NCI-H345 (cell line): Measurements from ENCODE around the gene FADS6.
"Not testable (repeated sequence)": the region's sequence is repeated elsewhere in the genome, so short reads cannot be mapped to it uniquely, and the experiment has no call there.

Source experiments
- DNase-seq: peaks from one replicate; lab custom pipeline; 2025; lab: John Stamatoyannopoulos, UW

The FADS6 gene

GRCh38 chr17:74920642-74921025, 27.2 kb upstream of the FADS6 start:
- DNase-seq = peak; percentile 13

GRCh38 chr17:74920306-74920620, 26.8 kb upstream of the FADS6 start:
- DNase-seq = no peak

DNA sequence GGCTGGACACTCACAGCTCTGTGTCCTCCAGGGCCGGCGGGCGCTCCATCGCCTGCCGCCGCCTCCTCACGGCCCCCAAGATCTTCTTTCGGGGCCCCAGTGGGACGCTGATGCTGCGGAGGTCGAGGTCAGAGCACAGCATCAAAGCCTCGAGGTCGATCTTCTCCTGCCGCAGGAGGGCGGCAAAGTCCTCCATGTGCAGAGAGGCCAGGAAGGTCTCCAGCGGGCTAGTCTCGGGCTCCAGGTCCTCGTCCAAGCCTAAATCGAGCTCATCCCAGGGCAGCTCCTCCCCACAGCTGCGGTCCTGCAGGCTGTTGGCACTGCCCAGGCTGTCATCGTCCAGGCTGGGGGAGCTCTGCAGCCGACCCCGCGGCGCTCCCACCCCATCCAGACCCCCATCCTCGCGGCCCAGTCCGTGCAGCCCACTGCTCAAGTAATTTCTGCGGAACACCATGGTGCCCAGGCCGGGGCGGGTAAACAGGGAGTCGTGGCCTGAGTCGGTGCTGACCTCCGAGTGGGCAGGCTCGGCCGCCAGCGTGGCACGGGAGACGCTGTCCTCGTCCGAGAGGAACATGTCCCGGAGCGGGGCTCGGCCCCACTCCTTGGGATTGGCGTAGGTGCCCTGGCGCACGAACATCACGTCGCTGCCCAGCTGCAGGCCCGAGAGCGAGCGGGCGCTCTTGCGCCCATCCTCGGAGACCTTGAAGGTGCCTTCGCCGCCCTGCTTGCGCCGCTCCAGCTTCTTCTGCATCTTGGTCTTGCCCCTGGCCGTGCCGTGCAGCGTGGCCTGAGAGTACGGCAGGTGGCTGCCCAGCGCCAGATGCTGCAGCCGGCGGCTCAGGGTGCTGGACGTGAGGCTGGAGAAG, 26.2 kb upstream of the FADS6 start:
- no peak for DNase-seq

DNA sequence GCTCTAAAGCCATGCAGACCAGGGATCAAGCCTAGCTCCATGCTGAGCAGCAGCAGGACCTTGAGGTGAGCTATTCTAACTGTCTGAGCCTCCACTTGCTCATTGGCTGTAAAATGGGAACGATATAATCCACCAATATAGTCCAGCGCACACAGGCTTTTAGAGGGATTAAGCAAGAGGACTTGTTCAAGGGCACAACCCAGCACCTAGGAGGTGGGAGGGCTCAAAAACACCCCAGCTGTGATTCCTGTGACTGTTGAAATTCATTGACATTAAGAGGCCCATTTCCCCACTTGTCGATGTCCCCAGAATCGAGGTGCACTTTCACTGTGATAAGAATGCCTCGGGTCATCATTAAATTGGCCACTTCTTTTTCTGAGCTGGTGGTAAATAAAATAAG, 25.5 kb upstream of the FADS6 start:
- DNase-seq = no peak

DNA sequence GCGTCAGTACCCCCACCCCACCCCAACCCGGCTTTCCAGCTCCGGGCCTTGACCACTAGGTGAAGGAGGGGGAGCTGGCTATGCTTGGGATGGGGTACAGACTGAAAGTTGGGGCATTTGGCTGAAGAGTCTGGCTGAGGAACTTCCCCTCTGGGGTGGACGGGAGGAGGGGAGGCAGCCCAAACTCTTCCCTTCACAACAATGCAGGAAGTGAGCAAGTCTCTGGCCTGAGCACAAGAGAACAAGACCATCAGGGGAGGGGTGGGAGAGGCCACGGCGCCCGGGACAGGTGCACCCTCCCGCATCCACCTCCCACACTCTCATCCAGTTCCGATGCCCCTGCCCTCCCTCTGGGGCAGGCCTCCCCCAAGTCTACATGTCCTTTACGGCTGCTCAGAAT, 24.0 kb upstream of the FADS6 start:
- no peak for DNase-seq

GRCh38 chr17:74916851-74917199, 23.4 kb upstream of the FADS6 start:
- no peak for DNase-seq

- no peak for DNase-seq
Observed at GRCh38 chr17:74916136-74916850, 22.9 kb upstream of the FADS6 start.

GRCh38 chr17:74911423-74911822, 18.0 kb upstream of the FADS6 start:
- not testable (repeated sequence) for DNase-seq

DNA sequence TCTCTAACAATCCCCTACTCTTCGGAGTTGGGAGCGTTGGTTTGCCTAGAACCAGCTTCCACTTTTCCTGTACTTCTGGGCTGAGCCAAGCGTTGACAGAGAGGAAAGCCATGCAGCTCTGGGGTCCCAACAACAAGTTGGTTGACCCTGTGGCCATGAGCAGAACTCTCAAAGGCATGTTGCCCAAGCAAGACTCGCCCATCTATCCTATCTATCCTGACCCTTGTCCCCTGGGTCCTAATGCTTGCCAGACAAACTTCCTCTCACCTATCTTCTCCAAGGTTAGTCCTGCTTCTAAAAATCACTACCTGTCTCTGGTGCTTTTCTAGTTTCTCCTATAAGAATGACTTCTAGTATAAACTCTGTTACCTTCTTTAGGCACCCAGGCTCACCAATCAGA, 15.7 kb upstream of the FADS6 start:
- not testable (repeated sequence) for DNase-seq

GRCh38 chr17:74907012-74907411, 13.6 kb upstream of the FADS6 start:
- DNase-seq = no peak

- not testable (repeated sequence) for DNase-seq
Observed at GRCh38 chr17:74906214-74906793, 12.9 kb upstream of the FADS6 start.

DNA sequence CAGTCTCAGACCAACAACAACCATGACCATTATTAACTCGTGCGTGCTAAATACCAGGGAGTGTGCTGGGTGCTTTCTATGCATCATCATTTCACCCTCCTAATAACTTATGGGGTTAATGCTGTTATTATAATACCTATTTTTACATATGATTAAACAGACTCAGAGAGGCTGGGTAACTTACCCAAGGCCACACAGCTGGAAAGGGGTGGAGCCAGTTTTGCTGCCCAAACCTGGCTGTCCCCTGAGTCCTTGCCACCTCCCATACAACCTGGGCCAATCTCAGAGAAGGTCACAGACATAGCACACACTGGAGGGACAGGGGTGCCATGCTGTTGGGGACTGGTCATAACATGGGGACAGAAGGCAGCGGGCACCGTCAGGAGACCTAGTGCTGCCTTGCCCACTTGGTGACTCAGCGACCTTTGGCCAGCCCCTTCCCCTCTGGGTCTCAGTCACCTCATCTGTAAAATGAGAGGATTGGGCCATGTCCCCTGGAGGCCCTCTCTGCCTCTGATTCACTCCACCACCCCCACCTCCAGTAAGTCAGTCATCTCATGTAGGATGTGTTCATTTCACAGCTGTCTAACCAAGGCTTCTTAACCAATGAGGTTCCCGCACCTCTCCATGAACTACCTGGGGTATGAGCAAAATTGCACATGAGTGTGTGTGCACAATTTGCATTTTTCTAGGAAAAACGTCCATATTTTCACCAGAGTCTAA, 11.4 kb upstream of the FADS6 start:
- DNase-seq = no peak

DNA sequence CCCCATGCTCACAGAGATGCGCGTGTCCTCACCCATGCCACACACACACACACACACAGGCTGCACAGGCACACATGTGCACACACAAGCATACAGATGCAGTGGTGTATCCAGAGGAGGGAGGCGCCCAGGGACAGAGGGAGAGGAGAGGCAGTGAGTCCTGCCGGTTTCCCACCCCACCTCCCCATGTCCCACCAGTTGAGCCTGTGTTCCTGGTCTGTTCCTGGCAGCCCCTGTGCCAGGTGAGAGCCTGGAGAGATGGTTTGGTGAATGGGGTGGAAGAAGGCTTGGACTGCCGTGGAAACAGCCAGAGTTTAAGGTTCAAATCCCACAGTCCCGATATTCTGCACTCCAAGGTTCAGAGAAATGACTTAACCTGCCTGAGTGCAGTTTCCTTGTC, 10.2 kb upstream of the FADS6 start:
- DNase-seq = no peak

GRCh38 chr17:74903034-74903433, 9.6 kb upstream of the FADS6 start:
- DNase-seq = no peak

DNA sequence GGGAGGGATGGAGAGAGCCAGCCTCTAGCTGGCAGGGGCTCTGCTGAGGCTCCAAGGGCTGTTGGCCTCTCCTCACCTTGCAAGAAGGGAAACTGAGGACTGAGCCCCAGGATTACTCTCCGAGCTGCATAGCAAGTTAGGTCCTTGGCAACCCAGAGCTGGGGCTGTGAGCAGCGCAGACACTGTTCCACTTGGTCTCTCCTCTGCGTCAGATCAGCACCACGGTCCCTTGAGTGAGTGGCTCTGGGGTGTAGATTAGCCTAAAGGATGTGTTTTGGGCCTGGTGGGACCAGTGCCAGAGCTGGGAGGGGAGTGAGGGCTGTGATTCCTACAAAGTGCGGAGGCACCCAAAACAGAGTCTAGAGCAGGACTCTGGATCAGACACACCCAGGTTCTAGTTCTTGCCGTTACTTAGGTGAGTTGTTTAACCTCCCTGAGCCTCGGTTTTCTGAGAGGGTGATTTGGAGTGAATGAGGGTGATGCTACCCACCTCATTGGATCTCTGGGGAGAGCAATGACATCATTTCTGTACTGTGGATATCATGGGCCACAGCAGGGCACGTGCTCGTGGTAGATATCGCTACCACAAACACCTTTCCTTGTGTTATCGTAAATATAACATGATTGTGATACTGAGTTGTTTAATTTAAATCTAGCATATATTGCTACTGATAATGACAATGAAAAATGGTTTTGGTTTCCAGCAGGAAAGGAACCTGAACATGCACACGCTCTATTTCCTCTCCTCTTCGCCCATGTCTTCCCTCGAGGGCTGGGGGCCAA, 8.1 kb upstream of the FADS6 start:
- DNase-seq = no peak

DNA sequence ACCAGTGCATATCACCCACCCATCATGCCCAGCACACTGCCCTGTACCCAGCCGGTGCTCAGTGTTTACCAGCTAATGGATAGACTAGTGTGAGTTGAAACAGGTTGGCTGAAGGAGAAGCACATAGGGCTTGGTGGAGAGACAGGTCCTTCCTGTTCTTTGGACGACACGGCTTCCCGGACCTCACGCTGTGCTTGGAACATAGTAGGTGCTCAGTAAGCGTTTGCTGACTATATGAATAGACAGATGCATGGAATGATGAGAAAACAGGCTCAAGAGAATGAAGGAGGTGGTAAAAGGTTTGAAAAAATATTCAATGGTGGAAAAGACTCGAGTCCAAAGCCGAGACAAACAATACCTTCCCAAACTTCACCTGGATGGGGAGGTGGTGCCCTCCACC, 6.8 kb upstream of the FADS6 start:
- DNase-seq = no peak

GRCh38 chr17:74898376-74898946, 5.0 kb upstream of the FADS6 start:
- no peak for DNase-seq

- no peak for DNase-seq
Observed at GRCh38 chr17:74893936-74894671, 671 bp upstream of the FADS6 start.

GRCh38 chr17:74892013-74892841, 1.2 kb downstream of the FADS6 start:
- DNase-seq = no peak

GRCh38 chr17:74890554-74890953, 2.9 kb downstream of the FADS6 start:
- no peak for DNase-seq
